GM19193 (cell line): Measurements from ENCODE around the gene ZNF672.

ENCODE experiments used
- POLR2A ChIP-seq: IDR thresholded peaks from 4 replicates; pipeline ENCODE4 v1.6.1; 2011; ENCODE audit not compliant: insufficient read depth, insufficient read length; ENCODE audit errors: extremely low read depth

Gene ZNF672

GRCh38 chr1:248837781-248838356, at the start of gene ZNF672:
ZNF672 (plus strand) TSS chr1:248838224; CDS start chr1:248847275, 9,051 bp downstream.
- TF ChIP-seq POLR2A, result peak; percentile 89

- no peak for TF ChIP-seq POLR2A
Observed at GRCh38 chr1:248788327-248788726, 49.7 kb upstream of the ZNF672 start.

GRCh38 chr1:248790456-248790855, 47.6 kb upstream of the ZNF672 start:
- TF ChIP-seq POLR2A, result no peak

- no peak for TF ChIP-seq POLR2A
Observed at GRCh38 chr1:248791010-248791409, 47.0 kb upstream of the ZNF672 start.

GRCh38 chr1:248792342-248792741, 45.7 kb upstream of the ZNF672 start:
- no peak for TF ChIP-seq POLR2A

- TF ChIP-seq POLR2A, result no peak
Observed at GRCh38 chr1:248793592-248793991, 44.4 kb upstream of the ZNF672 start.

- TF ChIP-seq POLR2A, result no peak
Observed at GRCh38 chr1:248798791-248799190, 39.2 kb upstream of the ZNF672 start.

GRCh38 chr1:248800459-248800858, 37.6 kb upstream of the ZNF672 start:
- TF ChIP-seq POLR2A, result no peak

GRCh38 chr1:248802454-248802853, 35.6 kb upstream of the ZNF672 start:
- TF ChIP-seq POLR2A, result no peak

- TF ChIP-seq POLR2A, result peak; percentile 40
Observed at GRCh38 chr1:248804771-248805681, 33.0 kb upstream of the ZNF672 start.

GRCh38 chr1:248805876-248806275, 32.1 kb upstream of the ZNF672 start:
- TF ChIP-seq POLR2A, result no peak

- no peak for TF ChIP-seq POLR2A
Observed at GRCh38 chr1:248807067-248807737, 30.8 kb upstream of the ZNF672 start.

GRCh38 chr1:248808876-248809275, 29.1 kb upstream of the ZNF672 start:
- TF ChIP-seq POLR2A, result no peak

GRCh38 chr1:248810000-248810726, 27.9 kb upstream of the ZNF672 start:
- no peak for TF ChIP-seq POLR2A

GRCh38 chr1:248810727-248811513, 27.1 kb upstream of the ZNF672 start:
- no peak for TF ChIP-seq POLR2A
